Muscle layer of duodenum (tissue), 2 donors: Measurements from ENCODE around the gene NCKAP5.

Source experiments
- H3K27ac ChIP-seq: one replicate; pipeline ENCODE4 v1.7.0; 2013; ENCODE audit warnings: mild to moderate bottlenecking, low read length
- H3K27me3 ChIP-seq: one replicate; pipeline ENCODE4 v1.7.0; 2013; ENCODE audit warnings: low read depth, mild to moderate bottlenecking, control low read depth, low read length
- H3K36me3 ChIP-seq, 2 donors: one replicate each; pipeline ENCODE4 v1.7.0; 2013; ENCODE audit warnings: low read length in 2 of 2, control low read depth in 1 of 2, mild to moderate bottlenecking in 1 of 2; ENCODE audit not compliant: insufficient read depth in 2 of 2, control insufficient read depth in 1 of 2
- H3K4me1 ChIP-seq, 2 donors: one replicate each; pipeline ENCODE4 v1.7.0; 2013; ENCODE audit warnings: low read length in 2 of 2, mild to moderate bottlenecking in 2 of 2, control low read depth in 1 of 2, moderate library complexity in 1 of 2; ENCODE audit not compliant: insufficient read depth in 2 of 2, control insufficient read depth in 1 of 2
- H3K4me3 ChIP-seq, 2 donors: one replicate each; pipeline ENCODE4 v1.7.0; 2013; ENCODE audit warnings: low read length in 2 of 2, low read depth in 1 of 2, mild to moderate bottlenecking in 1 of 2
- H3K9me3 ChIP-seq, 2 donors: one replicate each; pipeline ENCODE4 v1.7.0; 2013; ENCODE audit warnings: low read length in 2 of 2, control low read depth in 1 of 2, mild to moderate bottlenecking in 1 of 2; ENCODE audit not compliant: control insufficient read depth in 1 of 2
- donor health status: healthy.

NCKAP5 gene

GRCh38 chr2:133417415-133417814, 150.8 kb downstream of the NCKAP5 start:
- no peaks in the 10 kb centered on the region for H3K9me3 ChIP-seq
- H3K36me3 ChIP-seq = no peaks in the 10 kb centered on the region
- H3K4me1 ChIP-seq = peaks cover 0 to 3% of the 10 kb centered on the region in 2 donors
- H3K27ac ChIP-seq = no peak overlapping the region
- H3K4me3 ChIP-seq = no peak overlapping the region
- no peaks in the 10 kb centered on the region for H3K27me3 ChIP-seq

- Histone ChIP-seq H3K4me1 (peaks cover 0 to 3% of the 10 kb centered on the region in 2 donors), H3K4me3 (no peak overlapping the region), H3K9me3 (no peaks in the 10 kb centered on the region), H3K27ac (no peak overlapping the region), H3K36me3 (no peaks in the 10 kb centered on the region), H3K27me3 (no peaks in the 10 kb centered on the region)
Measured at GRCh38 chr2:133416736-133417135, 151.5 kb downstream of the NCKAP5 start.

GRCh38 chr2:133416146-133416545, 152.1 kb downstream of the NCKAP5 start:
- Histone ChIP-seq H3K4me3 (no peak overlapping the region), H3K27ac (no peak overlapping the region), H3K27me3 (no peaks in the 10 kb centered on the region), H3K9me3 (no peaks in the 10 kb centered on the region), H3K36me3 (no peaks in the 10 kb centered on the region), H3K4me1 (peaks cover 0 to 3% of the 10 kb centered on the region in 2 donors)

GRCh38 chr2:133415210-133415876, 152.9 kb downstream of the NCKAP5 start:
- Histone ChIP-seq H3K9me3 (no peaks in the 10 kb centered on the region), H3K27ac (no peak overlapping the region), H3K36me3 (no peaks in the 10 kb centered on the region), H3K4me1 (peaks cover 0 to 3% of the 10 kb centered on the region in 2 donors), H3K4me3 (no peak overlapping the region), H3K27me3 (no peaks in the 10 kb centered on the region)

GRCh38 chr2:133414486-133415209, 153.6 kb downstream of the NCKAP5 start:
- Histone ChIP-seq H3K27ac (no peak overlapping the region), H3K27me3 (no peaks in the 10 kb centered on the region), H3K4me3 (no peak overlapping the region), H3K36me3 (no peaks in the 10 kb centered on the region), H3K4me1 (peaks cover 0 to 3% of the 10 kb centered on the region in 2 donors), H3K9me3 (no peaks in the 10 kb centered on the region)

- H3K27ac ChIP-seq = no peak overlapping the region
- H3K4me1 ChIP-seq = peaks cover 0 to 3% of the 10 kb centered on the region in 2 donors
- H3K4me3 ChIP-seq = no peak overlapping the region
- H3K27me3 ChIP-seq = no peaks in the 10 kb centered on the region
- no peaks in the 10 kb centered on the region for H3K36me3 ChIP-seq
- no peaks in the 10 kb centered on the region for H3K9me3 ChIP-seq
Measured at GRCh38 chr2:133413863-133414262, 154.4 kb downstream of the NCKAP5 start.

DNA sequence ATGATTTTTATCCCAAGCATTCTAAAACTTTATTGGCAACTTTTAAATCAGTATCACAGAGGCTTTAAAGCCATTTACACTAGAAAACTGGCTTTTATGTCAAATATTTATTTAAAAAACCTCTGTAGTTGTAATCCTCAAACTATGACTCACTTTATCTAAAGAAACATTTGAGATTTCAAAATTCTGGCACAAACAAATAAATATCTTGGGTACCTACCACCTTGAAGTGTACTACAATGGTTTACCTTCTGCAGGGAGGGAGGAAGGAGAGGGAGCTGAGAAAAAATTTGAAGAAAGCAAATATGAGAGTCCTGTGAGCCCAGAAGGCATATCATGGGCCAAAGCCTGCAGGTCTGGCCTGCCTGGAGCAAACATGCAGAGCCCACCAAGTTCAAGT, 155.6 kb downstream of the NCKAP5 start:
- Histone ChIP-seq H3K27me3 (no peaks in the 10 kb centered on the region), H3K36me3 (no peaks in the 10 kb centered on the region), H3K4me3 (no peak overlapping the region), H3K4me1 (peaks cover 0 to 3% of the 10 kb centered on the region in 2 donors), H3K9me3 (no peaks in the 10 kb centered on the region), H3K27ac (no peak overlapping the region)

- H3K27ac ChIP-seq = no peak overlapping the region
- no peaks in the 10 kb centered on the region for H3K4me1 ChIP-seq
- no peak overlapping the region for H3K4me3 ChIP-seq
- H3K27me3 ChIP-seq = no peaks in the 10 kb centered on the region
- H3K36me3 ChIP-seq = no peaks in the 10 kb centered on the region
- no peaks in the 10 kb centered on the region for H3K9me3 ChIP-seq
Measured at GRCh38 chr2:133411857-133412256, 156.4 kb downstream of the NCKAP5 start.

DNA sequence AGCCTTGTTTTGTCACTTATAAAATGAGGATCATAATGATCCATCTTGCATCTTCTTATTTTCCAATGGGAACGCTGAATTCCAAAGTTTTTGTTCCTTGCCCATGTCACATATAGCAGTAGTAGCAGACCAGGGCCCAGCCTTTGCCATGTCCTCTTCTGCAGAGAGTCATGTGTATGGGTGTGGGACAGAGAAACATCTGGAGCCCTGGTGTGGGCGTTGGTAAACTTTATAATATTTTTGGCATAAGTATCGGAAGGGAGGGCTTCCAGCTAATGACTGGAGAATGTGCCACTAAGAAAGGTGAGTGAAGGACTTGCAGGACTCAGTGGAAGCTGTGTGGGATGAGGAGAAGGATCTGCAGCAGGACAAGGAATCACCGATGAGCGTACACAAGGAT, 157.2 kb downstream of the NCKAP5 start:
- H3K4me1 ChIP-seq = no peaks in the 10 kb centered on the region
- H3K4me3 ChIP-seq = no peak overlapping the region

DNA sequence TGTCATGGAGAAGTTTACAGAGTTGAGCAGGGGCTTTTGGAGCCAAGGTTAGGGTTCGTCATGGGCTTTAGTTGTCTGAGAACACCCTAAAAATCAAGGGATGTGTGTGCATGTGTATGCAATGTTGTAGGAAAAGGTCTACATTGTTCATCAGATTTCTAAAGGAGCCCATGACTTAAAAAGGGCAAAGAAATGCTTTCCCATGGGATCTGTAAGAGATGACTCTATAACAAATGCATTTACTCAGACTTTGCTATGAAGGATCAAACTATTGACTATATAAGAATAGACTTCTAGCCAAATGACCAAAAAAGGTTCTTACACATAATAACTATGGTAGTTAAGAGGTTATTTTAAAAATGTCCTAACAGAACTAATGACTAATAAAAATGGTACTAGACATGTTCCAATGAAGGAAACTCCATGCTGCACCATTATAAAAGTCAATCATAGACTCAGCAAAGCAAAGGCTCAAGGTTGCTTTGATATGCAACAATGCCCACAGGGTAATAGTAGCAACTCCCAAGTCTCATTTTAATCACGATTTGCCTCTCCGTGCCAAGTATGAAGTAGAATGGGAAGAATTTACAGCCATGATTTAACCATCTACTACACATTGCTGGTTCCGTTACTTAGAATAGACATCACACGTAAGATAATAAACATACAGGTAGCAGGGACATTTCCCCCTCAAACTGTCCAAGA, 158.5 kb downstream of the NCKAP5 start:
- Histone ChIP-seq H3K4me3 (no peak overlapping the region), H3K36me3 (no peaks in the 10 kb centered on the region), H3K27me3 (no peaks in the 10 kb centered on the region), H3K27ac (no peak overlapping the region), H3K9me3 (no peaks in the 10 kb centered on the region), H3K4me1 (no peaks in the 10 kb centered on the region)

More for the DNA sequence above, 157.2 kb downstream of the NCKAP5 start:
- Histone ChIP-seq H3K9me3 (no peaks in the 10 kb centered on the region), H3K36me3 (no peaks in the 10 kb centered on the region), H3K27ac (no peak overlapping the region), H3K27me3 (no peaks in the 10 kb centered on the region)

GRCh38 chr2:133408671-133409070, 159.6 kb downstream of the NCKAP5 start:
- no peak overlapping the region for H3K27ac ChIP-seq
- no peaks in the 10 kb centered on the region for H3K27me3 ChIP-seq
- no peaks in the 10 kb centered on the region for H3K4me1 ChIP-seq
- no peak overlapping the region for H3K4me3 ChIP-seq
- no peaks in the 10 kb centered on the region for H3K9me3 ChIP-seq
- H3K36me3 ChIP-seq = no peaks in the 10 kb centered on the region
